ENCODE results near the gene CYP27C1.
"Not testable (repeated sequence)": the region's sequence is repeated elsewhere in the genome, so short reads cannot be mapped to it uniquely, and the experiment has no call there.

CYP27C1 gene, protein sequence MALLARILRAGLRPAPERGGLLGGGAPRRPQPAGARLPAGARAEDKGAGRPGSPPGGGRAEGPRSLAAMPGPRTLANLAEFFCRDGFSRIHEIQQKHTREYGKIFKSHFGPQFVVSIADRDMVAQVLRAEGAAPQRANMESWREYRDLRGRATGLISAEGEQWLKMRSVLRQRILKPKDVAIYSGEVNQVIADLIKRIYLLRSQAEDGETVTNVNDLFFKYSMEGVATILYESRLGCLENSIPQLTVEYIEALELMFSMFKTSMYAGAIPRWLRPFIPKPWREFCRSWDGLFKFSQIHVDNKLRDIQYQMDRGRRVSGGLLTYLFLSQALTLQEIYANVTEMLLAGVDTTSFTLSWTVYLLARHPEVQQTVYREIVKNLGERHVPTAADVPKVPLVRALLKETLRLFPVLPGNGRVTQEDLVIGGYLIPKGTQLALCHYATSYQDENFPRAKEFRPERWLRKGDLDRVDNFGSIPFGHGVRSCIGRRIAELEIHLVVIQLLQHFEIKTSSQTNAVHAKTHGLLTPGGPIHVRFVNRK

DNA sequence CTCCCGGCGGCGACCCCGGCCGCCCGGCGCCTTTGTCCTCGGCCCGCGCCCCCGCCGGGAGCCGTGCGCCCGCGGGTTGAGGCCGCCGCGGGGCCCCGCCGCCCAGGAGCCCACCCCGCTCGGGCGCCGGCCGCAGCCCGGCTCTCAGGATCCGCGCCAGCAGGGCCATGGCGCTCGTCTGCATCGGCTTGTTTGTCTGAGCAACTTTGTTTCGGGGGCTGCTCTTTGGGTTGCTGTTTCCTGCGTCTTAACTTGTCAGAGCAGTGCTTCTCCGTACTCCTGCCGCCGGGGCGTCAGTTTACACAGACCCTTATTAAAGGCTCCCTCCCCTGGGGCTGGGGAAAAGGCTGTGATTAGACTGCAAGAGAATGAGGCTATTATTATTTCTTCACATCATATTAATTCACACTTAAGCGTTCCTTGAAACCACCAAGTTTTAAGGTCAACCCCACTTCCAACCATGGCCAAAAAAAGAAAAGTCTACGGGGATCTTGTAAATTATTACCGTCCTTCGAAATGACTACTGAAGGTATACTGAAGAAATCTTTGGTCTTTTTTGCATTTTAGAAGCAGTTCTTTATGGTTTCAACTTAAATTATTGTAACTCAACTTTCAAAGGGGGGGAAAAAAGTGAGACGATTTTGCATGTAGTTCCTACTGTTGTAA is at the start of gene CYP27C1:
TSS of gene CYP27C1 (minus strand) at position 198 of the 666 bp plus-strand sequence. CDS start at position 169, 29 bp downstream.
- no peak for DNase-seq (ENCODE audit: low spot score)

DNA sequence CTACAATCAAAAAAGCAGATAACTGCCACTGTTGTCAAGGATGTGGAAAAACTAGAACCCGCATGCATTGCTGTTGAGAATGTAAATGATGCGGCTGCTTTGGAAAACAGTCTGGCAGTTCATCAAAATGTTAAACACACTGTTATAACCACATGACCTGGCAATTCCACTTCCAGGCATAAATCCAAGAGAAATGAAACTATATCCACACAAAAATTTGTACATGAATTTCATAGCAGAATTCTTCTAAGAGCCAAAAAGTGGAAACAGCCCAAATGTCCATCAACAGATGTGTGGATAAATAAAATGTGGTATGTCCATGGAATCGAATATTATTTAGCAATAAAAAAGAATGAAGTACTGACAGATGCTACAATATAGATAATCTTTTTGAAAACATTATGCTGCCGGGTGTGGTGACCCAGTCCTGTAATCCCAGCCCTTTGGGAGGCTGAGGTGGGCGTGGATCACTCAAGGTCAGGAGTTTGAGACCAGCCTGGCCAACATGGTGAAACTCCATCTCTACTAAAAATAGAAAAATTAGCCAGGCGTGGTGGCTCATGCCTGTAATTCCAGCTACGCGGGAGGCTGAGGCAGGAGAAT is 41.8 kb upstream of the CYP27C1 start:
- DNase-seq (ENCODE audit: low spot score), result no peak

DNA sequence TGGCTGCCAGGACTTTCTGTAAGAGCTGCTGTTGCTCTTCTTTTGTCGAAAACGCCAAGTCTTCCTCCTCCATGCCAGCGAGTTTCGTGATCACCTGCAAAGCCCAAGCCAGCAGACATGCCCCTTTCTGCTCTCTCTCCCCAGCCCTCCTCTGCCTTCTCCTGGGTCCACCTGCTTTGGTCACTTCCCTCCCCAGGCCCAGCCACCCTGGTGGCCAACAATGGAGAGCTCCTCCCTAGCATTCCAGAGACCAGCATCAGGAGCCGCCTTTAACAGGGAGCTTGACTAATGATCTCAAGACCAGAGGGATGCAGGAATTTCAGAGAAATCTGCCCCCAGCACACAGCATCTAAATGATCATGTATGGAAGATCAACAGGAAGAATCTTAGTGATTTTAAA is 39.3 kb upstream of the CYP27C1 start:
- DNase-seq (ENCODE audit: low spot score), result no peak

DNA sequence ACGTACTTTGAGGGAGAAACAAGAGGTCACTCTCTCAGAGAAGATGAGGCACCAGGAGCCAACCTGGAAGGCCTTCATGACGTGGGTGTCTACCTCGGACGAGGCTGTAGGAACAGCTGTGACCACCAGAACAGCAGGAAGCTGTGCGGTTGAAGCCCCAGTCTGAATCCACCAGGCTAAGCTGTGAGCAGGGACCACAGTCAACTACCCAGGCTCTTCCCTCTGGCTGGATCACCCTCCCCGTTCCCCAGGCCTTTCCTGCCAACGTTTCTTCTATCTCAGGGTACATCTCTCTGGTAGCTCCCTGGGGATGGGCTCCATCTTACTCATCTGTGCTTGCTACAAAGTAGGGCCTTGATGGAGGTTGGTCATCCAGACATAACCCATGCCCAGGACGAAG is 36.8 kb upstream of the CYP27C1 start:
- no peak for DNase-seq (ENCODE audit: low spot score)

DNA sequence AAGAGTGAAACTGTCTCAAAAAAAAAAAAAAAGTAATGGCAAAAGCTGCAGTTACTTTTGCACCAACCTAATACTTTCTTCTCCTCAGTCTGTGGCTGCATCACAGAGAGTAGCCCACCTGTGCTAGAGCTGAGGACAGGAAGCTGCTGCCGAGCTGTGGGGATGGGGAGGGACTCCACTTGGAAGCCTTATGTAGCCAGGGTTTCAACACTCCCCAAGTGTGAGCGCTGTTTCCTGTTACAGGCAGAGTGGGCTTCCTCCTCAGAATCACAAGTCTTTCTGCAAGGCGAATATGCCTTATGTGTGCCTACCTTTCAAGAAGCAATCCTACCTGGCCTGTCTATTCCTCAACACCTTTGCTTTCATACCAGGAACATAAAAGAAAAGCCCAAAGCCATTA is 36.3 kb upstream of the CYP27C1 start:
- DNase-seq (ENCODE audit: low spot score), result no peak

DNA sequence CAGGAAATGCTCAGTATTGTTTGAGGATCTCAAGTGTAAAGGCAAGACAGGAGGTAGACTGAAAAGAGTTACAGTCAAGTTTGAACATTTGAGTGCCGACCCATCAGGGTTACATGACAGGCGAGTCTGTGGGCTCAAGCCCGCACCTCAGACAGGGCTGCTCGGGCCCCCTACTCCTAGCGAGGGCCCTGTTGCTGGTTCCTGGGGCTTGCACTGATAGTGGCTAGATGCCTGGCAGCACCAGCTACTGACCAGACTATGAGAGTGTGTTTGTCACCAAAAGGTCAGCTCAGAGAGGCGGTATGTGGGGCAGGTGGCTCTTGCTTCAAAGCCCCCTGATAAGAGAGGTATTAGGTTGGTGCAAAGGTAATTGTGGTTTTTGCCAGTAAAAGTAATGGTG is 35.6 kb upstream of the CYP27C1 start:
- no peak for DNase-seq (ENCODE audit: low spot score)

DNA sequence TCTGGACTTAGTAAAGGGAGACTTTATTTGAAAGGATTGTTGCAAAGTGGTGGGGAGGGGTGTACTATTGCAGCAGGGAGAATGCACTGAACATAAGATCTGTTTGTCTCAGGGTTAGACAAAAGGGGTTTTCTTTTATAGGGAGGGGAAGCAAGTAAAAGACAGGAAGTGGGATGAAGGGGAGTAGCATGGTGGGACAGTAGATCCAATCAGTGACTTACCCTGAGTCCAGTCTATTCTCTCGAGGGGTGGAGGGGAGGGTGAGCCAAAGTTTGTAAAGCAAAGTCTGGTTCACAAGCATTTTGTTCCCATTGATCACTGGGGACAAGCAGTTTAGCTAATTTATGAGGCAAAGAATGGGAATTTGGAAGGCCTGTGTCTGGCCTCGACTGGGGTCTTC is 35.0 kb upstream of the CYP27C1 start:
- DNase-seq (ENCODE audit: low spot score), result no peak

DNA sequence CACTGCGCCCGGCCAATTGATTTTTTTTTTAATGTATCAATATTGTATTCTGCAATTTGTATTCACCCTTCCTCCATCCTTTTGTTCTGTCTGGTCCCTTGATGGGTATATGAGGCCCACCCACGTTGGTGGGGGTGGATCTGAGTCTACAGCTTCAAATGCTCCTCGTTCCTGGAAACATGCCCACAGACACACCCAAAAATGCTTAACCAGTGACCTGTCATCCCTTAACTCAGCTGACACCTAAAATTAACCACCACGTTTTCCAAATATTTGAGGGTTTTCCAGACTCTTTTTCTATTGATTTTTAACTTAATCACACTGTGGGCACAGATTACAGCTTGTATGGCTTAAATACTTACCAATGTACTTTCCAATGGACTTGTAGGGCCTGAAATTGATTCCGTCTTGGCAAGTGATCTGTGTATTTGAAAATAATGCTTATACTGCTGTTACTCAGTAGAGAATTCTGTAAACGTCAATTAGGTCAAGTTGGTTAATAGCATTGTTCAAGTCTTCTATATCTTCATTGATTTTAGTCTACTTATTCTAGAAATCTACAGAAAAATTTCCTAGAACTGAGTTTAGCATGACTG is 34.4 kb upstream of the CYP27C1 start:
- no peak for DNase-seq (ENCODE audit: low spot score)

DNA sequence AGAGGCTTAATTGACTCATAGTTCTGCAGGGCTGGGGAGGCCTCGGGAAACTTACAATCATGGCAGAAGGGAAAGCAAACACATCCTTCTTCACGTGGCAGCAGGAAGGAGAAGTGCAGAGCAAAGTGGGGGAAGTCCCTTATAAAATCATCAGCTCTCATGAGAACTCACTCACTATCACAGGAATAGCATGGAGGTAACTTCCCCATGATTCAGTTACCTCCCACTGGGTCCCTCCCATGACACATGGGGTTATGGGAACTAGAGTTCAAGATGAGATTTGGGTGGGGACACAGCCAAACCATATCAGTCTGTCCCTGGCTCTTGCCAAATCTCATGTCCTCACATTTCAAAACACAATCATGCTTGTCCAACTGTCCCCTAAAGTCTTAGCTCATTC is 21.1 kb upstream of the CYP27C1 start:
- not testable (repeated sequence) for DNase-seq (ENCODE audit: low spot score)

DNA sequence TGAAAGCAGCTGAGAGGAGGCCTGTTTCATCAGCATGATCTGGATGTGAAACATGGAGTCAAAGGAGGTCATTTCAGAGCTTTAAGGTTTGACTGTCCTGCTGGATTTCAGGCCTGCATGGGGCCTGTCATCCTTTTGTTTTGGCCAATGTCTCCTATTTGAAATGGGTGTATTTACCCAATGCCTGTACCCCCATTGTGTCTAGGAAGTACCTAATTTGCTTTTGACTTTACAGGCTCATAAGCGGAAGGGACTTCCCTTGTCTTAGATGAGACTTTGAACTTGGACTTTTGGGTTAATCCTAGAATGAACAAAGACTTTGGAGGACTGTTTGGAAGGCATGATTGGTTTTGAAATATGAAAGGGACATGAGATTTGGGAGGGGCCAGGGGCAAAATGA is 19.3 kb upstream of the CYP27C1 start:
- DNase-seq (ENCODE audit: low spot score), result no peak

DNA sequence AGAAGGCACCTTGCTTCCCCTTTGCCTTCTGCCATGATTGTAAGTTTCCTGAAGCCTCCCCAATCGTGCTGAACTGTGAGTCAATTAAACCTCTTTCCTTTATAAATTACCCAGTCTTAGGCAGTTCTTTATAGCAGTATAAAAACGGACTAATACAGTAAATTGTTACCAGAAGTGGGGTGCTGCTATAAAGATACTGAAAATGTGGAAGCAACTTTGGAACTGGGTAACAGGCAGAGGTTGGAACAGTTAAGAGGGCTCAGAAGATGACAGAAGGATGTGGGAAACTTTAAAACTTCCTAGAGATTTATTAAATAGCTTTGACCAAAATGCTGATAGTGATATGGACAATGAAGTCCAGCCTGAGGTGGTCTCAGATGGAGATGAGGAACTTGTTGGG is 17.7 kb upstream of the CYP27C1 start:
- not testable (repeated sequence) for DNase-seq (ENCODE audit: low spot score)

DNA sequence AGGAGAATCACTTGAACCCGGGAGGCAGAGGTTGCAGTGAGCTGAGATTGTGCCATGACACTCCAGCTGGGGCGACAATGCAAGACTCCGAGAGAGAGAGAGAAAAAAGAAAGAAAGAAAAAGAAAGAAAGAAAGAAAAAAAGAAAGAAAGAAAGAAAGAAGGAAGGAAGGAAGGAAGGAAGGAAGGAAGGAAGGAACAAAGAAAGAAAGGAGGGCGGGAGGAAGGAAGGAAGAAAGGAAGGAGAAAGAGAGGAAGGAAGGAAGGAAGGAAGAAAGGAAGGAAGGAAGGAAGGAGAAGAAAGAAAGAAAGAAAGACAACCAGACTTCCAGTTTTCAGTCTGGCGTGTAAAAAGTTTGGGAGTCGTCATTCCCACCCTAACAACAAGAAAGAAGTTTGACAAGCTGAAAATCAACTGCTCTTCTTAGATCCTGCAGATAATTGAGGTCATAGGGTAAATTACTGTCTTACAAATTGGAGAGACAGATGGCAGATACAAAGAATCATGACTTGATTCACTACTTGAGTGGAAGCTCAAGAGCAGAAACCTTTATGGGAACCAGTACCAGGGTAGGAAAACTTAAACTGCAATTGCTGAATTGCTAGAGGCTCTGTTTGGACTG is 15.1 kb upstream of the CYP27C1 start:
- DNase-seq (ENCODE audit: low spot score), result no peak

DNA sequence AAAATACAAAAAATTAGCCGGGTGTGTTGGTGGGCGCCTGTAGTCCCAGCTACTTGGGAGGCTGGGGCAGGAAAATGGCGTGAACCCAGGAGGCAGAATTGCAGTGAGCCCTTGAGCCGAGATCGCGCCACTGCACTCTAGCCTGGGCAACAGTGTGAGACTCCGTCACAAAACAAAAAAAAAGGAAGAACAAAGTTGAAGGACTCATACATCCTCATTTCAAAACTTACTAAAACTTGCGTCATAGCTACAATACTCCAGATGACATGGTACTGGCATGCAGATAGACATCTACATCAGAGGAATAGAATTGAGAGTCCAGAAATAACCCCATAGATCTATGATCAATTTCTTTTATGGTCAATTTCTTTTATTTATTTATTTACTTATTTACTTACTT is 13.6 kb upstream of the CYP27C1 start:
- DNase-seq (ENCODE audit: low spot score), result no peak

DNA sequence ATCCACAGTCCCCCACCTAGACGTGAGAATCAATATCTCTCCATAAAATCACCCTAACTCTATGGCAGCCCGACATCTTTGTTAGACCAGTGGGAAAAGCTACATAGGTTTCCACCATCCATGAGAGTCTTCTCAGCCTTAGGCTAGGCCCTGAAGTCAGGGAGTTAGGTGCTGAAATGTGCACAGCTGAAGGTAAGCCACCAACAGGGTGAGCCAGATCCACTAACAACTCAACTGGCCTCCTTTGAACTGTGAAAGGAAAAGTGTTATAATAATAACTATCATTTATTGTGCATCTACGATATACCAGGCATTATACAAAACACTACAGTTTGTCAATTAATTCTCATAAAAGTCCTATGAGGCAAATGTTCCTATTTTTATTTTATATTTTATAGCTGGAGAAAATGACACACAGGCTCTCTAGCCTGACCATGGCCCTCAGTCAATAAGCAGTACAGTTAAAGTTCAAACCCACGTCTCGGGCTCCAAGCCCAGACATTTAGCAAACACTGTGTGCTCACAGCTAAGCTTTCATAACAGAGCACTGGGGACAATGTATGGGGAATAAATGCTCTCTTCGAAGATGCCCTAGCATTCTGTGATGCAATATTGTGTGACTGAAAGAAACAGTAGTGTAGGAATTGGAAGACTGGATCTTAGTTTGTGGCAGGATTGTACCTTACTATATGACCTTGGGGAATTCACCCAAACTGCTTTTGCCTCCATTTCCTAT is 11.2 kb upstream of the CYP27C1 start:
- no peak for DNase-seq (ENCODE audit: low spot score)

DNA sequence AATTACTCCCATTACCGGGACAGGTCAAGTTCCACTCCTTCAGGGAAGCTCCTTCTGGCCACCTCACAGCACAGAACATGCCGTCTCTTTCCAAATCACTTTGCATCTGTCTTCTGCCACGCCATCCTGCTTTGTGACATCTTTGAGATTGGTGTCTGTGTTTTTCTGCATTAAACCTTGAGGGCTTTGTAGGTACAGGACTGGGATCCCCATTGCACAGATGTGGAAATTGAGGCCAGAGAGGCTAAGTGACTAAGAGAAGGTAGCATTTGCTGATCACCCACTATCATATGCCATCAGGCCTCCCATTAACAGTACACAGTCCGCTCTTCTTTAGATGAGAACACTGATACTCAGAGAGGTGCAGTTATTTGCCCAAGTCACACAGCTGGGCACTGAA is 9.5 kb upstream of the CYP27C1 start:
- DNase-seq (ENCODE audit: low spot score), result no peak

DNA sequence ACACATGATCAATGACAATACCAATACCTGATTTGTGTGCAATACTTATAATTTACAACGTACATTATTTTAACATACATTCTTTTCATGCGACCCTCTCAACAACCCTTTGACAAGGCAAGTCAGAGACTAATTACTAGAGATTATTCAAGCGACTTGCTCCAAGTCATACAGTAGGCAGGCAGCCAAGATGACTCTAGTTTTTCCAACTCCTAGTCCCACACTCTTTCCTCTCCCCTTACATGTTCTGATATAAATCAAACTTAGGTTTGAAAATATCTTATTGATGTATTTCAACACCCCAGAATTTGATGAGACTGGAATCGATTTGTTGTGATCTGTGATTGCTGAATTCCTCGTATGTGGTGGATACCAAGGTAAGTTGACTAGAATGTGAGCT is 8.0 kb upstream of the CYP27C1 start:
- DNase-seq (ENCODE audit: low spot score), result peak; percentile 20

DNA sequence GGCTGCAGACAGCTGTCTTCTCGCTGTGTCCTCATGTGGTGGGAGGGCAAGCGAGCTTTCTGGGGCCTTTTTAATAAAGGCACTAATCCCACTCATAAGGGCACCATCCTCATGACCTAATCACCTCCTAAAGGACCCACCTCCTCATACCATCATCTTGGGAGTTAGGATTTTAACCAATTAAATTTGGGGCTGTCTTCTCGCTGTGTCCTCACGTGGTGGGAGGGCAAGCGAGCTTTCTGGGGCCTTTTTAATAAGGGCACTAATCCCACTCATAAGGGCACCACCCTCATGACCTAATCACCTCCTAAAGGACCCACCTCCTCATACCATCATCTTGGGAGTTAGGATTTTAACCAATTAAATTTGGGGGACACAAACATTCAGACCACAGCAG is 7.2 kb upstream of the CYP27C1 start:
- not testable (repeated sequence) for DNase-seq (ENCODE audit: low spot score)

DNA sequence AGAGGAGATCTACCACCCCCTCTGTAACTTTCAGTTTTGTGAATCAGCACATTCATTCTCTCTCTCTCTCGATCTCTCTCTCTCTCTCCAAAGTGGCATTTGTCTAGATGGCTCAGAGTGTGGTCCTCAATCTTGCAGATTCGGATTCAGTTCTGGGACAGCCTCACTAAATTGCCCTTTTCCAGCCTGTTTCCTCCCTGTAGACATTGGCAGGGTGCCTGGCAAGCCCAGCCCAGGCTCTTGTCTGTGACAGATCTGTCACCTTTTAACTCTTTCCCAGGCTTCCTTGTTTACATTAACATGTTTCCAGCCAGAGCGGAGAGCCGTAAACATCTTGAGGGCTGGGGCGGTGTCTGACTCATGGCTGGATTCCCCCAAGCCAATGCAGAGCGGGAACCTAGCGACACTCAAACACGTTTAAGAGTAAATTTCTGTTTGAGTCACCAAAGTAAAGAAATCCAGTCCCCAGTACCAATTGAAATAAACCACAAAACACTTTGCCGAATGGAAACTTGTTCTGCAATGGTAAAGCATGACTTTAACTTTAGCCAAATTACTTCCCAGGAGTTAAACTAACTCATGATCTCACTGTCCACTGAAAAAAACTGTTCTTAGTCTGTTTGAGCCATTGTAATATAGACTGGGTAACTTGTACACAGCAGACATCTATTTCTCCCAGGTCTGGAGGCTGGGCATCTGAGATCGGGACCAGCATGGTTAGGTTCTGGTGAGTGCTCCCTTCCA is 6.6 kb upstream of the CYP27C1 start:
- no peak for DNase-seq (ENCODE audit: low spot score)

DNA sequence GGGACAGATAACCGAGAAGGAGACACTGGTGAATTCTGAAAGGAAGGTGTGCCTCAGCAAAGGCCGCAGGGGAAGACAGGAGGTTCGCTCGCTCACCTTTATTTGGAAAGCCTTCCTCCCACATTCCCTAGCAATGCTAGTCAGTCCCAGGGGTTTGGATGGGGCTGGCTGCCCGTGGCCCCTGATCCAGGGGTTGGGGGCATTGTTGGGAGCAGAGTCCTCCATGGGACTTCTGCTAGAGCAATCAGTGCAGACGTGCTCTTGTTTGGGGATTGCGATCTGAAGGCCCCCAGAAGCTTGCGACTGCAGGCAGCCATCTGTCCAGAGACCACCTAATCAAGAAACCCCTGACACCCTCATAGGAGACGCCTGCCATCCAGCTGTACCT is 6.0 kb upstream of the CYP27C1 start:
- no peak for DNase-seq (ENCODE audit: low spot score)

DNA sequence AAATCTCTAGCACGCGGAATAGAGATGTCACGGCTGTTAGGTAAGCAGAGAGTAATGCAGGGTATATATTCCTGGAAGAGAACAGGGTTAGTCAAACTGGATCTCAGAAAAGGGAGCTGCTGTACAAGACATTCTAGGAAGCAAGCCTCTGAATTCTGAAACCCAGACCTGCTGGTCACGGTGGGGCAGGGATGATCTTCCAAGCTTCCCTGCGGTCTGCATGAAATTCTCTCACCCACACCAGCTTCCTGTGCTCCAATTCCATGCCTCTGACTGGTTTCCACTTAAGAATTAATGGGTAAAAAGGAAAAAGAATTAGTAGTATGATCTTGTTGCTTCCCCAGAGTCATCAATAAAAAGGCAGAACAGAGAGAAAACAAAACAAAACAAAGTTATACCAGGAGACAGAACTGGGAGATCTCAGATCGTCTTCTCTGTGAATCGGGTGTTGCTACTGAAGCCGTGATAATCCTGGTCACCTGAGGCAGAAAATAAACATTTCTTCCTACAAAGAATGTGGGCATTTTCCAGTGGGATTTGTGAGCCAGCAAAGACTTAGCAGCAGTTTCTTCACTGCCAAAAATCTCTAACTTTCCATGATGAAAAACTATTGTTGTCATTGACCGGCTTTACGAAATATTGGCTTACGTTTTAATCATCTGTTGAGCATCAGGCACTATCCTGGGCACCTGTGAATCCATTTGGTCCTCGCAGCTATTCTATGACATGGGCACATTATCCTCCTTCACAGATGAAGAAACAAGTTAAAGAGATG is 5.3 kb upstream of the CYP27C1 start:
- DNase-seq (ENCODE audit: low spot score), result no peak
